Measurements from ENCODE around the gene SARS1. TPM values are rescaled to one million over a fixed set of nuclear protein-coding genes. Genes with fewer than 3 reads are reported as not detected.
"Not testable (repeated sequence)": the region's sequence is repeated elsewhere in the genome, so short reads cannot be mapped to it uniquely, and the experiment has no call there.

Gene SARS1
- total RNA-seq, 2 donors from 2014 or later: 123 to 132 TPM

GRCh38 chr1:109283748-109284600, 70.3 kb downstream of the SARS1 start:
- H3K9me3 ChIP-seq: no peaks in the 10 kb centered on the region
- intact Hi-C loops (cut with DNase I): loop anchor here (2.0 kb wide), 1 partner anchor 115 kb away; no protein-coding TSS in a partner anchor
- no peaks in the 10 kb centered on the region for H3K27me3 ChIP-seq (replicated peaks; ENCODE audit: insufficient read depth)
- DNase-seq (ENCODE audit: low spot score): no peak
- H3K36me3 ChIP-seq: no peaks in the 10 kb centered on the region
- peak overlapping the region; percentile 85 to 87 for H3K27ac ChIP-seq
- TF ChIP-seq CTCF (IDR thresholded peaks at IDR 0.05) (no peak), POLR2AphosphoS5 (IDR thresholded peaks at IDR 0.05) (no peak), POLR2A (IDR thresholded peaks at IDR 0.05) (no peak)
- H3K4me3 ChIP-seq: peak overlapping the region; percentile 44 to 48
- 42% methylated on average over 17 of the region's 17 CpGs for whole genome bisulfite sequencing
- H3K4me1 ChIP-seq (replicated peaks): peaks cover 4% of the 10 kb centered on the region

- H3K9me3 ChIP-seq; H3K27me3 ChIP-seq (replicated peaks; ENCODE audit: insufficient read depth); intact Hi-C loops (cut with DNase I); H3K36me3 ChIP-seq; H3K4me1 ChIP-seq (replicated peaks); DNase-seq (ENCODE audit: low spot score); H3K27ac ChIP-seq; H3K4me3 ChIP-seq: not testable (repeated sequence)
- 76% methylated on average over 5 of the region's 5 CpGs for WGBS
Observed at GRCh38 chr1:109286762-109287161, 73.0 kb downstream of the SARS1 start.

Other genes starting within 250 kb of the SARS1 start
- 10 to 100 TPM in 1 of 2 donors, 1 to 10 TPM in 1; 6.4 to 25.7 TPM for gene WDR47, start 171.8 kb upstream of the SARS1 start, total RNA-seq
- 10 to 100 TPM; 26.8 to 27.0 TPM for gene TAF13, start 137.9 kb upstream of the SARS1 start, total RNA-seq
- gene TMEM167B, start 123.2 kb upstream of the SARS1 start, total RNA-seq: 10 to 100 TPM; 37.0 to 40.7 TPM
- gene ELAPOR1, start 99.8 kb upstream of the SARS1 start, total RNA-seq: 100 to 1,000 TPM; 102 to 621 TPM
- gene CELSR2, start 35.6 kb downstream of the SARS1 start, total RNA-seq: 100 to 1,000 TPM in 1 of 2 donors, 10 to 100 TPM in 1; 18.8 to 118 TPM
- 10 to 100 TPM in 1 of 2 donors, 1 to 10 TPM in 1; 9.1 to 40.0 TPM for gene PSRC1, start 69.2 kb downstream of the SARS1 start, total RNA-seq
- not detected for gene MYBPHL, start 93.1 kb downstream of the SARS1 start, total RNA-seq
- 100 to 1,000 TPM in 1 of 2 donors, 10 to 100 TPM in 1; 34.0 to 164 TPM for gene SORT1, start 184.0 kb downstream of the SARS1 start, total RNA-seq
- gene PSMA5, start 212.5 kb downstream of the SARS1 start, total RNA-seq: 10 to 100 TPM; 24.6 to 31.8 TPM

All from prostate gland (tissue), 2 donors.